ENCODE measurements around the gene KLHL36.

KLHL36 gene

GRCh38 chr16:84647828-84648594, at the start of gene KLHL36:
TSS of gene KLHL36 (plus strand) at chr16:84648511. CDS start at chr16:84650868, 2,357 bp downstream.
- peak within 1 kb of the TSS; percentile 68 to 85 for H3K9ac ChIP-seq (ENCODE audit: low read depth in 1 of 2, low read length in 2 of 2)
- H3K27ac ChIP-seq (ENCODE audit: low read depth, low read length), result no peak within 1 kb of the TSS
- H3K9me3 ChIP-seq (ENCODE audit: control insufficient read depth in 1 of 2, low read length in 2 of 2), result no peaks in the 10 kb centered on the region
- peaks cover 20 to 27% of the 10 kb centered on the region in 2 donors for H3K4me1 ChIP-seq (ENCODE audit: control insufficient read depth in 1 of 2, insufficient read depth in 2 of 2, low read length in 2 of 2)
- peaks cover 4 to 15% of the 10 kb centered on the region in 2 donors for H3K36me3 ChIP-seq (ENCODE audit: control insufficient read depth in 1 of 2, insufficient read depth in 2 of 2, low read length in 2 of 2)
- H3K4me3 ChIP-seq (ENCODE audit: low read depth in 1 of 2, low read length in 2 of 2), result peak within 1 kb of the TSS; percentile 76 to 78
- no peaks in the 10 kb centered on the region for H3K27me3 ChIP-seq (ENCODE audit: control insufficient read depth in 1 of 2, insufficient read depth in 2 of 2, low read length in 2 of 2)

DNA sequence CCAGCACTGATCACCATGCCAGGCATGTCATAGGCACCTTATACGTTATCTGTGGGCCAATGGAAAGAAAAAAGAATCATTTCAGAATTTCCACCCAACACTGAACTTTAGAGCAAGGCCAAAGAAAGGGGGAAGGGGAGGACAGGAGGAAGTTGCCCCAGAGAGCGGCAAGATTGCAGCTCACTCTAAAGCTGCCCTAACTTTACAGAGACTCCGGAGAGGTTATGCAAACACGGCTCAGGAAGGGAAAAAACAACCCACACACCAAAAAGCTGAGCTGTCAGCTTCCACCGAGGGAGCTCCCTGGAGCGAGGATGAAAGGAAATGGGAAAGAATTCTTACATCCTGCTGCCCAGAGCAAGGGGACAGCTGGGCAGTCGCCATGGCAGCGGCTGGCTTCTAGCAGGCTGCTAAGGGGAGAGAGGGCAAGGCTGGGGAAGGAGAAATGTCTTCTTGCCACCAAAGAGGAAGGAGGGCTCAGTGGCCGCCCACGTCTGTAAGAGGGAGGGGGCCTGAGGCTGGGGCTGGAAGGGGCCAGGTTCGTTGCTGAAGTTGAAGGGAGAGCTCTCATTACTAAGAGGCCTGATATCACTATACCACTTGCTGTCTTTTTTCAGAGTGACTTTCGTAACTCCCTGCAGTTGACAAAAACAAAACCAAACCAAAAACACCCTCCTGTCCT, 48.6 kb upstream of the KLHL36 start:
- Histone ChIP-seq H3K27me3 (ENCODE audit: control insufficient read depth in 1 of 2, insufficient read depth in 2 of 2, low read length in 2 of 2) (no peaks in the 10 kb centered on the region), H3K9ac (ENCODE audit: low read depth in 1 of 2, low read length in 2 of 2) (peak overlapping the region; percentile 35 to 55), H3K4me1 (ENCODE audit: control insufficient read depth in 1 of 2, insufficient read depth in 2 of 2, low read length in 2 of 2) (peaks cover 61 to 74% of the 10 kb centered on the region in 2 donors), H3K4me3 (ENCODE audit: low read depth in 1 of 2, low read length in 2 of 2) (peak overlapping the region; percentile 53 to 55), H3K9me3 (ENCODE audit: control insufficient read depth in 1 of 2, low read length in 2 of 2) (no peaks in the 10 kb centered on the region), H3K36me3 (ENCODE audit: control insufficient read depth in 1 of 2, insufficient read depth in 2 of 2, low read length in 2 of 2) (peaks cover 0 to 13% of the 10 kb centered on the region in 2 donors), H3K27ac (ENCODE audit: low read depth, low read length) (peak overlapping the region; percentile 80)

- peak overlapping the region; percentile 17 to 48 for H3K4me3 ChIP-seq (ENCODE audit: low read depth in 1 of 2, low read length in 2 of 2)
- H3K4me1 ChIP-seq (ENCODE audit: control insufficient read depth in 1 of 2, insufficient read depth in 2 of 2, low read length in 2 of 2), result peaks cover 56 to 69% of the 10 kb centered on the region in 2 donors
- H3K27ac ChIP-seq (ENCODE audit: low read depth, low read length), result peak overlapping the region; percentile 46
- H3K9ac ChIP-seq (ENCODE audit: low read depth in 1 of 2, low read length in 2 of 2), result peak overlapping the region; percentile 35 to 55
- H3K36me3 ChIP-seq (ENCODE audit: control insufficient read depth in 1 of 2, insufficient read depth in 2 of 2, low read length in 2 of 2), result peaks cover 0 to 15% of the 10 kb centered on the region in 2 donors
- H3K9me3 ChIP-seq (ENCODE audit: control insufficient read depth in 1 of 2, low read length in 2 of 2), result no peaks in the 10 kb centered on the region
- H3K27me3 ChIP-seq (ENCODE audit: control insufficient read depth in 1 of 2, insufficient read depth in 2 of 2, low read length in 2 of 2), result no peaks in the 10 kb centered on the region
These were observed 47.7 kb upstream of the KLHL36 start for GRCh38 chr16:84600343-84601229.

- no peaks in the 10 kb centered on the region for H3K9me3 ChIP-seq (ENCODE audit: control insufficient read depth in 1 of 2, low read length in 2 of 2)
- H3K9ac ChIP-seq (ENCODE audit: low read depth in 1 of 2, low read length in 2 of 2), result peak overlapping the region in 1 of 2 donors; percentile 56
- H3K27me3 ChIP-seq (ENCODE audit: control insufficient read depth in 1 of 2, insufficient read depth in 2 of 2, low read length in 2 of 2), result no peaks in the 10 kb centered on the region
- H3K36me3 ChIP-seq (ENCODE audit: control insufficient read depth in 1 of 2, insufficient read depth in 2 of 2, low read length in 2 of 2), result peaks cover 0 to 11% of the 10 kb centered on the region in 2 donors
- H3K4me3 ChIP-seq (ENCODE audit: low read depth in 1 of 2, low read length in 2 of 2), result peak overlapping the region in 1 of 2 donors; percentile 24
- H3K27ac ChIP-seq (ENCODE audit: low read depth, low read length), result peak overlapping the region; percentile 71
- peaks cover 49 to 55% of the 10 kb centered on the region in 2 donors for H3K4me1 ChIP-seq (ENCODE audit: control insufficient read depth in 1 of 2, insufficient read depth in 2 of 2, low read length in 2 of 2)
These were observed 45.0 kb upstream of the KLHL36 start for GRCh38 chr16:84603140-84603816.

- Histone ChIP-seq H3K4me1 (ENCODE audit: control insufficient read depth in 1 of 2, insufficient read depth in 2 of 2, low read length in 2 of 2) (peaks cover 49 to 53% of the 10 kb centered on the region in 2 donors), H3K27me3 (ENCODE audit: control insufficient read depth in 1 of 2, insufficient read depth in 2 of 2, low read length in 2 of 2) (no peaks in the 10 kb centered on the region), H3K9me3 (ENCODE audit: control insufficient read depth in 1 of 2, low read length in 2 of 2) (no peaks in the 10 kb centered on the region), H3K9ac (ENCODE audit: low read depth in 1 of 2, low read length in 2 of 2) (no peak overlapping the region), H3K27ac (ENCODE audit: low read depth, low read length) (no peak overlapping the region), H3K36me3 (ENCODE audit: control insufficient read depth in 1 of 2, insufficient read depth in 2 of 2, low read length in 2 of 2) (peaks cover 0 to 11% of the 10 kb centered on the region in 2 donors), H3K4me3 (ENCODE audit: low read depth in 1 of 2, low read length in 2 of 2) (no peak overlapping the region)
These were observed 44.4 kb upstream of the KLHL36 start for GRCh38 chr16:84603940-84604339.

DNA sequence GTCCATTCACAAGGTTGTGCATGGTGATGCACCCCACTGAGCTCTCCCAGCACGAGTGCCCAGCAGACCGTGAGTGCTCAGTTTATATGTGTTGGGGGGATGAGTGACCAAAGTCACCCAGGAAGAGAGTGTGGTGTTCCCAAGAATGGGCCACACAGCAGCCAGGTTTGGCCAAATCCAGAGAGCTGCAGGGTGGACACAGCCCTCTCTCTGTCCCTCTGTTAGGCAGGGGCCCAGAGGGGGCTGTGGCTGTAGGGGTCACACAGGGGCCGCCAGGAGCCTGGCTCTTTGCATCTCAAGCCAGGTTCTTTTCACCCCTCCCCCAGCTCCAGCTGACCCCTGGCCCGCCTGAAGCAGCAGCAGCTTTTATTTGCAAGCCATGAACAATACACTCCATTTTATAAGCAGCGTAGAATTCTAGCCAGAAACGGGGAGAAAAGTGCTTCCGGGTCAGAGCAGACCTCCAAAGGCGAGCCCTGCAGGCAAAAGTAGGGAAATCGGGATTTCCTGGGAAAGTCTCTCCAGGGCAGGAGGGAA, 43.8 kb upstream of the KLHL36 start:
- H3K27me3 ChIP-seq (ENCODE audit: control insufficient read depth in 1 of 2, insufficient read depth in 2 of 2, low read length in 2 of 2), result no peaks in the 10 kb centered on the region
- no peak overlapping the region for H3K27ac ChIP-seq (ENCODE audit: low read depth, low read length)

DNA sequence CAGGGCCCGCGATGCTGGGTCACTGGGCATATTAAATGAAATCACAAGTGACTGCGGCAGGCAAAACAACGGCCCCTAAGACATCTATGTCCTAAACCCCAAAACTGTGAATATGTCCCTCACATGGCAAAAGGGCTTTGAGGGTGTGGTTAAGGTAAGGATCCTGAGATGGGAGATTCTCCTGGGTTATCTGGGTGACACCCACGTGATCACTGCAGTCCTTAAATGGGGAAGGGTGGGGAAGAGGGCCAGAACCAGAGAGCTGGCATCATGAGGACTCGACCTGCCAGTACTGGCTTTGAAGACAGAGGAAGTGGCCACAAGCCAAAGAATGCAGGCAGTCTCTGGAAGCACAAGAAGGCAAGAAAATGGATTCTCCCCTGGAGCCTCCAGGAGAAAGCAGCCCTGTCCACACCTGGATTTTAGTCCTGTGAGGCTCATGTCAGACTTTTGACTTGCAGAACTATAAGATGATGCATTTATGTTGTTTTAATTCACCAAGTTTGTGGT, 42.9 kb upstream of the KLHL36 start:
- Histone ChIP-seq H3K27ac (ENCODE audit: low read depth, low read length) (no peak overlapping the region), H3K4me1 (ENCODE audit: control insufficient read depth in 1 of 2, insufficient read depth in 2 of 2, low read length in 2 of 2) (peaks cover 35 to 38% of the 10 kb centered on the region in 2 donors), H3K36me3 (ENCODE audit: control insufficient read depth in 1 of 2, insufficient read depth in 2 of 2, low read length in 2 of 2) (peaks cover 0 to 17% of the 10 kb centered on the region in 2 donors), H3K27me3 (ENCODE audit: control insufficient read depth in 1 of 2, insufficient read depth in 2 of 2, low read length in 2 of 2) (no peaks in the 10 kb centered on the region), H3K9ac (ENCODE audit: low read depth in 1 of 2, low read length in 2 of 2) (no peak overlapping the region), H3K4me3 (ENCODE audit: low read depth in 1 of 2, low read length in 2 of 2) (no peak overlapping the region), H3K9me3 (ENCODE audit: control insufficient read depth in 1 of 2, low read length in 2 of 2) (no peaks in the 10 kb centered on the region)

More for the DNA sequence above, 43.8 kb upstream of the KLHL36 start:
- Histone ChIP-seq H3K4me1 (ENCODE audit: control insufficient read depth in 1 of 2, insufficient read depth in 2 of 2, low read length in 2 of 2) (peaks cover 43 to 47% of the 10 kb centered on the region in 2 donors), H3K9me3 (ENCODE audit: control insufficient read depth in 1 of 2, low read length in 2 of 2) (no peaks in the 10 kb centered on the region), H3K9ac (ENCODE audit: low read depth in 1 of 2, low read length in 2 of 2) (no peak overlapping the region), H3K4me3 (ENCODE audit: low read depth in 1 of 2, low read length in 2 of 2) (no peak overlapping the region), H3K36me3 (ENCODE audit: control insufficient read depth in 1 of 2, insufficient read depth in 2 of 2, low read length in 2 of 2) (peaks cover 0 to 16% of the 10 kb centered on the region in 2 donors)

DNA sequence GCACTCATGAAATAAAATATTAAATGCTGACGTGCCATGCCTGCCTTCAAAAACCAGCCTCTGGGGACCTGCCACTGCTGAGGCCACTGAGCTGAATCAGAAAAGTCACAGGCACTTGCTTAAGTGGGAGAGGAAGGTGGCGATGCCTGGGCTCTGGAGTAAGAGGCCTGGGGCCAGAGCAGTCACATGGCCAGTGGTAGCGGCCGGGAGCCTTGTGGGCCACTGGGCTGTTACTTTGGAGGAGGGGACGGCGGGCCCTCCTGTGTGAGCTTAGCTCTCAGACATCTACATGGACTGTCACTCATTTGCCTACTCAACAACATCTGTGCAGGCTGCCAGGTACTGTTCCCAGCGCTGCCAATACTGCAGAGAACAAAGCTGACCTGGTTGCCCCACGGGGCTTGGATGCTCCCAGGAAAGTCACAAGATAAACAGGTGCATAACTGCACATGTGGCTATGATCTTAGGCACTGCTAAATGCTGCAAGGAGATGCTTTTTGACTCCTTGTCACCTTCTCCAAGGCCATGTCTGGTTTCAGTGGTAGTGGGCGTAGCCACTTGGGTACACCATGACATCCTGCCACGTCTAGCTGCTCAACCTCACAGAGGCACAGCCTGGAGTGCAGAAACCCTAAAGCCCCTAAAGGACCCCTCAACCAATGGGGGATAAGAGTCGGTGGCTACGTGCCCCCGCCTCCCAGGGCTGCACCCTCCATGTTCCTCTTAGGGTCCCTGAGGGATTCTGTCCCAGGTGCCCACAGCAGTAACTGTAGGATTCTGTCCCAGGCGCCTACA, 42.0 kb upstream of the KLHL36 start:
- H3K4me3 ChIP-seq (ENCODE audit: low read depth in 1 of 2, low read length in 2 of 2), result no peak overlapping the region
- H3K27ac ChIP-seq (ENCODE audit: low read depth, low read length), result no peak overlapping the region
- no peak overlapping the region for H3K9ac ChIP-seq (ENCODE audit: low read depth in 1 of 2, low read length in 2 of 2)
- H3K9me3 ChIP-seq (ENCODE audit: control insufficient read depth in 1 of 2, low read length in 2 of 2), result no peaks in the 10 kb centered on the region
- H3K36me3 ChIP-seq (ENCODE audit: control insufficient read depth in 1 of 2, insufficient read depth in 2 of 2, low read length in 2 of 2), result peaks cover 0 to 24% of the 10 kb centered on the region in 2 donors
- H3K27me3 ChIP-seq (ENCODE audit: control insufficient read depth in 1 of 2, insufficient read depth in 2 of 2, low read length in 2 of 2), result no peaks in the 10 kb centered on the region
- peaks cover 30 to 34% of the 10 kb centered on the region in 2 donors for H3K4me1 ChIP-seq (ENCODE audit: control insufficient read depth in 1 of 2, insufficient read depth in 2 of 2, low read length in 2 of 2)

All from duodenal mucosa (tissue), 2 donors.